GM10248 (cell line): ENCODE measurements around the gene CHI3L2.

Source experiments
- CTCF ChIA-PET: fragments of 300-600 bp; sonication (Branson Sonifier 250); formaldehyde crosslinking; extraction: SDS; loops from one replicate; lab custom pipeline; 2021; ENCODE audit warnings: antibody characterized with exemption; lab: Yijun Ruan, JAX
- POLR2A ChIA-PET: fragments of 350-650 bp; sonication (Branson Sonifier 250); formaldehyde crosslinking; extraction: SDS; loops from one replicate; lab custom pipeline; 2020; ENCODE audit warnings: antibody characterized with exemption; lab: Yijun Ruan, JAX
- DNase-seq: peaks from one replicate; pipeline ENCODE4 v3.0.0; 2012; ENCODE audit errors: extremely low spot score
- TF ChIP-seq, protein P1 (sequence below): IDR thresholded peaks from 2 replicates; pipeline ENCODE4 v1.5.1; 2012; ENCODE audit warnings: mild to moderate bottlenecking, low read depth; ENCODE audit errors: extremely low read depth, missing control alignments, control extremely low read depth

The CHI3L2 gene

GRCh38 chr1:111201275-111202090, 26.0 kb upstream of the CHI3L2 start:
- ChIA-PET POLR2A (no interaction called here), CTCF (interaction anchor here (1.2 to 12.7 kb wide), 5 partner anchors 10 to 568 kb away, joined by 3 to 158 read pairs (median 3); no protein-coding TSS in a partner anchor)
- DNase-seq = no peak
- TF ChIP-seq, protein P1, sequence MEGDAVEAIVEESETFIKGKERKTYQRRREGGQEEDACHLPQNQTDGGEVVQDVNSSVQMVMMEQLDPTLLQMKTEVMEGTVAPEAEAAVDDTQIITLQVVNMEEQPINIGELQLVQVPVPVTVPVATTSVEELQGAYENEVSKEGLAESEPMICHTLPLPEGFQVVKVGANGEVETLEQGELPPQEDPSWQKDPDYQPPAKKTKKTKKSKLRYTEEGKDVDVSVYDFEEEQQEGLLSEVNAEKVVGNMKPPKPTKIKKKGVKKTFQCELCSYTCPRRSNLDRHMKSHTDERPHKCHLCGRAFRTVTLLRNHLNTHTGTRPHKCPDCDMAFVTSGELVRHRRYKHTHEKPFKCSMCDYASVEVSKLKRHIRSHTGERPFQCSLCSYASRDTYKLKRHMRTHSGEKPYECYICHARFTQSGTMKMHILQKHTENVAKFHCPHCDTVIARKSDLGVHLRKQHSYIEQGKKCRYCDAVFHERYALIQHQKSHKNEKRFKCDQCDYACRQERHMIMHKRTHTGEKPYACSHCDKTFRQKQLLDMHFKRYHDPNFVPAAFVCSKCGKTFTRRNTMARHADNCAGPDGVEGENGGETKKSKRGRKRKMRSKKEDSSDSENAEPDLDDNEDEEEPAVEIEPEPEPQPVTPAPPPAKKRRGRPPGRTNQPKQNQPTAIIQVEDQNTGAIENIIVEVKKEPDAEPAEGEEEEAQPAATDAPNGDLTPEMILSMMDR = no peak

- CTCF ChIA-PET = interaction anchor here (1.4 to 12.7 kb wide), 4 partner anchors 17 to 567 kb away, joined by 3 to 158 read pairs (median 3); no protein-coding TSS in a partner anchor
- POLR2A ChIA-PET = interaction anchor here (0.6 to 0.7 kb wide), 2 partner anchors 19 to 130 kb away, joined by 3 to 5 read pairs; no protein-coding TSS in a partner anchor
- no peak for DNase-seq
- TF ChIP-seq, protein P1 = no peak
Observed at GRCh38 chr1:111202366-111202706, 25.2 kb upstream of the CHI3L2 start.

DNA sequence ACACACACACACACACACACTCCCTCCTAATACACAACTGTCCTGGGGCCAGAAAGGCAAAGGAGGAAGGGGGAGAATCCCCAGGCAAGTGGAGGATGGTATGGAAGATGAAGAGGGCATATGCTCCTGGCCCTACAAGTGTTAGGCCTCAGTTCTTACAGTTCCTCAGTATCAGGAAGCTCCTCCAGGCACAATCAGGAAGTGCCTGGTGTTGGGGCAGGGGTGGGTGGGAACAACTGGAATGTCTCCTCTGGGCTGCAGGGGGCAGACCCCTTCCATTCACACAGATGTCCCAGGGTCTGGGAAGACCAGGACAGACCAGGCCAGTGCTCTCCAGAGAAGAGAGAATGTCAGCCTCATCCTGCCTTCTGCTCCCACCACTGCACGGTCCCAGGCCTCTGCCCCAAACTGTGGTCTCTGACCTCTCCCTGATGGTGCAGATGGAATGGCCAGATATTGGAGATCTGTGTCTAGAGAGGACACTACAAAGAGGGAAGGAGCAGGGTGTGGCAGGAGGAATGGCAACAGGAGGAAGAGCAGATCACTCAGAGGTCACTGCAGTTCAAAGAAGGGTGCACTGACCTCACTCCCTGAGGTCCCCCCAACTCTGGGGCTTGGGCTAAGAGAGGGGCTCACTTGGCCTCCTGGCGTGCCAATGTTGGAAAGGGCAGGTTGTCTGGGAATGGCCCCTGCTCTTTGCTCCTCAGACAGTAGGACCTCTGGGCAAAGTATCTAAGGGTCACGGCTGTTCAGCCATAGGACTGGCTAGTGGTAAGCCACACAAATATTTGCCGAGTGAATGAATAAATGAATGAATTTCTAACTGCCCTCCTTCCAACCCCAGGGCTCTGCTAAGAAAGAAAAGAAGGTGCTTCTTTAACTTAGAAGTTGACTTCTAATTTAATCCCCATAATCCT, 24.5 kb upstream of the CHI3L2 start:
- ChIA-PET CTCF (interaction anchor here (1.0 to 12.7 kb wide), 5 partner anchors 11 to 20 kb away, joined by 3 to 158 read pairs (median 6); no protein-coding TSS in a partner anchor), POLR2A (interaction anchor here (0.6 to 1.5 kb wide), 6 partner anchors 11 to 130 kb away, joined by 3 to 12 read pairs (median 4); no protein-coding TSS in a partner anchor)
- TF ChIP-seq, protein P1 = peak; percentile 23
- DNase-seq = no peak

DNA sequence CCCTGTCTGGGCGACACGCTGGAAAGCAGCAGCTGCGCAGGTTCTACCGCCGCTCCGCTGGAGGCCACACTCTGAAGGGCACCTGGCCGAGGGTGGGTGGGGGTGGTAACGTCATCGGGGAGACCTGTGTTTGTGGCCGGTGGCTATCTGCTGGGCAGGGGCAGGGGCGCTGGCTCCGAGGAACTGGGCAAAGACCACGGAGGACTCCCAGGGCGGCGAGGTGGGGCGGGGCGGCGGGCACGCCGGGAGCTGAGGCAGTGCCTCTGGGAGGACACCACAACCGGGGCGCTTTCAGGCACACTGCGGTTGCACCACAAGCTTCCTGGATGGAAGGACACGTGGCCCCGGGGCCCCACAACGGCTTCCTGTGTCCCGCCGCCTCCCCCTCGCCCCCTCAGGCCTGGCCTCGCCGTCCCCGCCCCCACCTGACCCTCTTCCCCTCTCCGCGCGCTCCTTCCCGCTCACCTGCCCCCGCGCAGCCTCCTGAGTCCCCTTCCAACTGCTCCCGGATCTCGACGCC, 23.8 kb upstream of the CHI3L2 start:
- DNase-seq = peak; percentile 83
- POLR2A ChIA-PET = interaction anchor here (0.6 to 1.5 kb wide), 5 partner anchors 11 to 21 kb away, joined by 3 to 12 read pairs (median 3); no protein-coding TSS in a partner anchor
- TF ChIP-seq, protein P1 = no peak
- CTCF ChIA-PET = interaction anchor here (0.7 to 1.4 kb wide), 6 partner anchors 10 to 19 kb away, joined by 3 to 7 read pairs (median 4); no protein-coding TSS in a partner anchor

GRCh38 chr1:111204201-111204982, 23.1 kb upstream of the CHI3L2 start:
- POLR2A ChIA-PET = interaction anchor here (0.7 to 1.5 kb wide), 4 partner anchors 10 to 17 kb away, joined by 3 to 12 read pairs (median 5); no protein-coding TSS in a partner anchor
- DNase-seq = peak; percentile 79
- TF ChIP-seq, protein P1 = no peak
- CTCF ChIA-PET = interaction anchor here (0.7 to 1.4 kb wide), 6 partner anchors 9 to 19 kb away, joined by 3 to 7 read pairs (median 4); no protein-coding TSS in a partner anchor
